RWPE2 (cell line): ENCODE measurements around the gene C1QTNF7.

Experiments
- ATAC-seq: fragments of 200-7000 bp; cut with Tn5 transposase; 3 replicates; pipeline ENCODE4 v1.9.1; 2021; ENCODE audit warnings: low read depth
- DNase-seq: peaks from one replicate; pipeline ENCODE4 v3.0.0-alpha.2; 2020; ENCODE audit warnings: low spot score
- H3K27ac ChIP-seq: fragments of 450-650 bp; 2 replicates; pipeline ENCODE4 v1.5.1; 2017; ENCODE audit warnings: mild to moderate bottlenecking; ENCODE audit not compliant: poor library complexity, severe bottlenecking
- H3K27me3 ChIP-seq: fragments of 250-450 bp; sonication (Bioruptor Pico); 2 replicates; pipeline ENCODE4 v1.5.1; 2021; ENCODE audit warnings: mild to moderate bottlenecking, moderate library complexity; ENCODE audit not compliant: insufficient read depth, poor library complexity, severe bottlenecking
- H3K36me3 ChIP-seq: fragments of 250-450 bp; sonication (Bioruptor Pico); 2 replicates; pipeline ENCODE4 v1.5.1; 2020; ENCODE audit warnings: low read depth, mild to moderate bottlenecking, moderate library complexity
- H3K4me1 ChIP-seq: fragments of 250-450 bp; sonication (Bioruptor Pico); 2 replicates; pipeline ENCODE4 v1.5.1; 2021; ENCODE audit warnings: mild to moderate bottlenecking, moderate library complexity; ENCODE audit not compliant: insufficient read depth, poor library complexity, severe bottlenecking
- H3K4me3 ChIP-seq: fragments of 250-450 bp; sonication (Bioruptor Pico); 2 replicates; pipeline ENCODE4 v1.5.1; 2021; ENCODE audit warnings: mild to moderate bottlenecking, moderate library complexity; ENCODE audit not compliant: severe bottlenecking
- H3K9me3 ChIP-seq: fragments of 250-450 bp; sonication (Bioruptor Pico); 2 replicates; pipeline ENCODE4 v1.5.1; 2021; ENCODE audit warnings: mild to moderate bottlenecking, moderate library complexity; ENCODE audit not compliant: severe bottlenecking
- TF ChIP-seq, protein P1 (sequence below): fragments of 450-650 bp; IDR thresholded peaks from one replicate; pipeline ENCODE4 v1.5.1; 2017; ENCODE audit warnings: mild to moderate bottlenecking, moderate library complexity; ENCODE audit not compliant: poor library complexity, severe bottlenecking

The C1QTNF7 gene

DNA sequence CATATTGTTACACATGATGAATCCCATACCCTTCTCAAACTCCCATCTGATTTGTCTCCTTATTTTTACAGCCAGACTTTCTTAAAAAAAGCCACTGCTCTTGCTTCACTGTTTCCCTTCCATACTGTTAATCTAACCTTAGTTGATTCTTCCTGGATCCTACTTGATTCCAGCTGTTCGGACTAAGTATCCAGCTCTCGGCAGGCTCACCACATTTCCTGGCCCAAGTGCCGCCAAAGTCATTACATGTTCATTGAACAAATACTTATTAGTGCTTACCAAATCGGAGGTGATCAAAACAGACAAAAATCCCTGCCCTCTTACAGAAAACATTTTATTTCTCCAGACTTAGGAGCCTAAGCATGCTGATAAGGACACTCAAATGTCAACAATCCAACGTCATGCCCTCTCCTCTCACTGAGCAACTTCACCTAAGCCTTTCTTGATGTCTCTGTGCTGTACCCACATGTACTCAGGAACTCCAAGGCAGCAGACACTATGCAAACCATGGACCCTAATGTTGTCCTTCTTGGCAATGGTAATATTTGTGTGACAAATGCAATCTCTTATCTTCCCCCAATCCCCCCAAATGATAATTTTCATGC is 45.1 kb upstream of the C1QTNF7 start:
- no peak for ATAC-seq
- Histone ChIP-seq H3K36me3 (no peaks in the 10 kb centered on the region), H3K27ac (no peak overlapping the region), H3K9me3 (no peaks in the 10 kb centered on the region), H3K4me1 (peaks cover 6% of the 10 kb centered on the region), H3K27me3 (no peaks in the 10 kb centered on the region), H3K4me3 (no peak overlapping the region)
- TF ChIP-seq, protein P1, sequence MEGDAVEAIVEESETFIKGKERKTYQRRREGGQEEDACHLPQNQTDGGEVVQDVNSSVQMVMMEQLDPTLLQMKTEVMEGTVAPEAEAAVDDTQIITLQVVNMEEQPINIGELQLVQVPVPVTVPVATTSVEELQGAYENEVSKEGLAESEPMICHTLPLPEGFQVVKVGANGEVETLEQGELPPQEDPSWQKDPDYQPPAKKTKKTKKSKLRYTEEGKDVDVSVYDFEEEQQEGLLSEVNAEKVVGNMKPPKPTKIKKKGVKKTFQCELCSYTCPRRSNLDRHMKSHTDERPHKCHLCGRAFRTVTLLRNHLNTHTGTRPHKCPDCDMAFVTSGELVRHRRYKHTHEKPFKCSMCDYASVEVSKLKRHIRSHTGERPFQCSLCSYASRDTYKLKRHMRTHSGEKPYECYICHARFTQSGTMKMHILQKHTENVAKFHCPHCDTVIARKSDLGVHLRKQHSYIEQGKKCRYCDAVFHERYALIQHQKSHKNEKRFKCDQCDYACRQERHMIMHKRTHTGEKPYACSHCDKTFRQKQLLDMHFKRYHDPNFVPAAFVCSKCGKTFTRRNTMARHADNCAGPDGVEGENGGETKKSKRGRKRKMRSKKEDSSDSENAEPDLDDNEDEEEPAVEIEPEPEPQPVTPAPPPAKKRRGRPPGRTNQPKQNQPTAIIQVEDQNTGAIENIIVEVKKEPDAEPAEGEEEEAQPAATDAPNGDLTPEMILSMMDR, result no peak
- DNase-seq, result no peak

DNA sequence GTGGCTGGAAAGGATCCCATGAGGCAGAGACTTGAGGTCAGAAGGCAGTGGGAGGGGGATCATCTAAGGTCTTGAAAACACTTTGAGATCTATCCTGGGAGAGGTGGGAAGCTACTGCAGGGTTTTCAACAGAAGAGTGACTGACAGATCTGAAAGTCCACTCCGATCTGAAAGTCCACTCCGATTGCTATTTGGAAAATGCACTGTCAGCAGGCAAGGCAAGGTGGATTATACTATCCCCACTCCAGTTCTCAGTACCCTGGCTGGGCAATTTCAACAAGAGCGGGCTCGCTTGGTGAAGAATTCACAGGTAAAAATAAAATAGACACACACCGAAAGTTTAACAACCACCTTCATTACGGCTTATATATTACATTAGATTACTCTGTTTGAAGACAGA is 42.3 kb upstream of the C1QTNF7 start:
- DNase-seq, result no peak
- TF ChIP-seq, protein P1, result no peak
- no peaks in the 10 kb centered on the region for H3K27me3 ChIP-seq
- no peak overlapping the region for H3K4me3 ChIP-seq
- no peaks in the 10 kb centered on the region for H3K36me3 ChIP-seq
- H3K4me1 ChIP-seq, result no peaks in the 10 kb centered on the region
- no peak for ATAC-seq
- no peak overlapping the region for H3K27ac ChIP-seq
- H3K9me3 ChIP-seq, result no peaks in the 10 kb centered on the region

DNA sequence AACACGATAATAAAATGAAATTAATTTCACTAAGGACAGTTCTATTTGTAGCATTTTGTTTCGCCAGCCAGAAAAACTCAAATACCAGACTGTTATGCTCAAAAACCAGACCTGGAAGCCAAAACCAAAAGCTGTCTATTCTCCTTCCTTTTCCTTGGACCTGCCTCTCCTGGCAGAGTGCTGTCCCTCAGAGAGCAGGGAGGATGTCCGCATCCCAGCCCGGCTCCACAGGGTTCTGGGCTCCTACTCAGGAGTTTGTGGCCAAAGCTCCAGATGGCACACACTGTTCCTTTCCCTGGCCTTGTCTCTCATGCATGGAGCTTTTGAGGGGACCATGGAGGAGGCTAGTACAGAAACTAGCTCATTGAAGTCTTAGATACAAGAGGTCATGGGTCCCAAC is 41.9 kb upstream of the C1QTNF7 start:
- no peak overlapping the region for H3K27ac ChIP-seq
- H3K4me3 ChIP-seq, result no peak overlapping the region
- DNase-seq (no peak), ATAC-seq (no peak)
- H3K4me1 ChIP-seq, result no peaks in the 10 kb centered on the region
- no peaks in the 10 kb centered on the region for H3K9me3 ChIP-seq
- TF ChIP-seq, protein P1, result no peak
- no peaks in the 10 kb centered on the region for H3K36me3 ChIP-seq
- no peaks in the 10 kb centered on the region for H3K27me3 ChIP-seq

DNA sequence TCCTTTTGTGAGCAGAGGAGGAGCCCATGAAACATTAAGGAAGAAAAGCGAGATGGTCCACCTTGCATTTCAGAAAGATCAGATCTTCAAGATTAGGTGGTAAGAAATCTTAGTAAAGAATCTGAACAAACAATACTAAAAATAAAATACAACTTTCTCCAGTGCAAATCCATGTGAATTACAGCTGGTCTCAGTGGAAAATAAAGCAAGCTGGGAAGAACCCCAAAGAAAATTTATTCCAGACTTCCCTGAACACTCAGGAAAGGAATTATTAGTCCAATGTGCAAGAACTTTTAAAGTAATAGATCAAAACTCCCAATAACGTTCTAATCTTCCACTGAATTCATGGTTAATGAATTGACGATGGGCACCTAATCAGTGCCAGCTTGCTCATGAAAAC is 37.3 kb upstream of the C1QTNF7 start:
- Histone ChIP-seq H3K27ac (no peak overlapping the region), H3K4me1 (no peaks in the 10 kb centered on the region), H3K36me3 (no peaks in the 10 kb centered on the region), H3K27me3 (no peaks in the 10 kb centered on the region), H3K4me3 (no peak overlapping the region), H3K9me3 (no peaks in the 10 kb centered on the region)
- ATAC-seq (no peak), DNase-seq (no peak)
- TF ChIP-seq, protein P1, result no peak

DNA sequence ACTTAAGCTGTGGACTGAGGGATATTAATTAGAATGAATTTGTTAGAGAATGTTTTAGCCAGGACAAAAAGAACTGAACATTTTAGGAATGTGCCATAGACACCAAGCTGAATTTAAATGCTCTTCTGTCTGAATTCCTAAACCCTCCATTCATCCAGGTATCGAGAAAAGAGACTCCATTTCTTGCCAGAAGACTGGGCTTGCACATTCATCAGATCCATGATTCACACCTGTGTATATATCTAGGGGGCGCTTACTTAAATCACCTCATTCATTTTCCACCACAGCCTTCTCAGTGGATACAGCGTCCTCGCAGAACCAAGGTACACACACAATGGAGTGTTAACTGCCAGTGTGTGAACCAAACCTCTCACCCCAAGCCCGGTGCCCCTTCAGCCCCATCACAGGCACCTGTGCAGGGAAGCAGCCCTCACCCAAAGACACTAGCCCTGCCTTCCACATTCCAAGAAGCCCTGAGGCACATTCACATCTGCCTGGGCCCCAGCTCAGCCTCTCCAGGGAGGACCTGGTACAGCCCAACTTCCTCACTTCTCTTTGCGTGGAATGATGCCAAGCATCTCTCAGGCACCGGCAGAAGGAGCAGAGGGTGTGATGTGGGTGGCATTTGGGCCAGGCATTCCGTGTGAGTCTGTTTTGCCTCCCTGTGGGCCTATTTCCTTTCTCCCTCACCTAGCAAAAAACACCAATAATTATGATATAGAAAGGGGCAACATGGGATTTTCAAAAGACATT is 35.6 kb upstream of the C1QTNF7 start:
- Histone ChIP-seq H3K27ac (no peak overlapping the region), H3K4me3 (no peak overlapping the region), H3K4me1 (no peaks in the 10 kb centered on the region), H3K36me3 (no peaks in the 10 kb centered on the region), H3K9me3 (no peaks in the 10 kb centered on the region), H3K27me3 (no peaks in the 10 kb centered on the region)
- DNase-seq, result no peak
- no peak for ATAC-seq
- TF ChIP-seq, protein P1, result no peak
